Karpas-422 (cell line): ENCODE data around the gene B3GALNT1. TPM values are rescaled to one million over a fixed set of nuclear protein-coding genes. Genes with fewer than 3 reads are reported as not detected.

Experiments
- DNase-seq: peaks from one replicate; pipeline ENCODE4 v3.0.0-alpha.2; 2015
- H2AFZ ChIP-seq: fragments of 200-600 bp; sonication (generic); 2 replicates; pipeline ENCODE4 v1.6.1; 2014; ENCODE audit warnings: antibody characterized with exemption, low read length, mixed read lengths
- H3K27ac ChIP-seq: fragments of 200-600 bp; sonication (generic); 2 replicates; pipeline ENCODE4 v1.5.1; 2014; ENCODE audit warnings: mild to moderate bottlenecking, low read length, moderate library complexity
- H3K27me3 ChIP-seq: fragments of 200-600 bp; sonication (generic); 2 replicates; pipeline ENCODE4 v1.6.1; 2014; ENCODE audit warnings: low read length, mixed read lengths
- H3K36me3 ChIP-seq: fragments of 200-600 bp; sonication (generic); 2 replicates; pipeline ENCODE4 v1.6.1; 2014; ENCODE audit warnings: low read length, mixed read lengths; ENCODE audit not compliant: insufficient read depth
- H3K4me1 ChIP-seq: fragments of 200-600 bp; sonication (generic); 2 replicates; pipeline ENCODE4 v1.6.1; 2014; ENCODE audit warnings: mild to moderate bottlenecking, low read length, mixed read lengths
- H3K4me2 ChIP-seq: fragments of 200-600 bp; sonication (generic); 2 replicates; pipeline ENCODE4 v1.6.1; 2014; ENCODE audit warnings: low read length, low read depth, mild to moderate bottlenecking; ENCODE audit not compliant: poor library complexity, severe bottlenecking
- H3K4me3 ChIP-seq: fragments of 200-600 bp; sonication (generic); 2 replicates; pipeline ENCODE4 v1.5.1; 2014; ENCODE audit warnings: mild to moderate bottlenecking, antibody characterized with exemption, low read length, mixed read lengths
- H3K79me2 ChIP-seq: fragments of 200-600 bp; sonication (generic); 2 replicates; pipeline ENCODE4 v1.6.1; 2014; ENCODE audit warnings: mild to moderate bottlenecking, low read length, mixed read lengths
- H3K9ac ChIP-seq: fragments of 200-600 bp; sonication (generic); 2 replicates; pipeline ENCODE4 v1.6.0; 2014; ENCODE audit warnings: low read length
- H3K9me2 ChIP-seq: fragments of 200-600 bp; sonication (generic), shearing (Covaris generic); replicated peaks from 2 replicates; pipeline ENCODE4 v1.6.0; 2014; ENCODE audit warnings: mild to moderate bottlenecking, low read length, moderate library complexity; ENCODE audit not compliant: insufficient read depth
- H3K9me3 ChIP-seq: fragments of 300-700, 200-600 bp; sonication (generic); 2 replicates; pipeline ENCODE4 v1.6.1; 2014; ENCODE audit warnings: low read length, mixed read lengths
- H4K20me1 ChIP-seq: fragments of 200-600 bp; sonication (generic); 2 replicates; pipeline ENCODE4 v1.6.1; 2014; ENCODE audit warnings: mild to moderate bottlenecking, antibody characterized with exemption, low read length, low read depth; ENCODE audit not compliant: insufficient read depth
- total RNA-seq: library from RNA; depleted of rRNA; stranded (reverse); fragments of >200 nt; shearing (Covaris generic); gene quantifications from 2 replicates; pipeline ENCODE4 v1.2.3, GENCODE V29; 2014; ENCODE audit warnings: low replicate concordance; rRNA removed

The B3GALNT1 gene
- total RNA-seq = 5.7 and 6.4 TPM in 2 replicates

GRCh38 chr3:161104561-161105551, at the start of gene B3GALNT1:
TSS of gene B3GALNT1 (minus strand) at chr3:161105349. CDS start at chr3:161086754, 18,595 bp downstream.
- H3K9ac ChIP-seq = peak within 1 kb of the TSS; percentile 71
- H3K4me3 ChIP-seq = peak within 1 kb of the TSS; percentile 72
- H3K36me3 ChIP-seq = no peaks in the 10 kb centered on the region
- H4K20me1 ChIP-seq = no peaks in the 10 kb centered on the region
- peak within 1 kb of the TSS; percentile 72 for H3K4me2 ChIP-seq
- H3K4me1 ChIP-seq = peaks cover 14% of the 10 kb centered on the region
- no peaks in the 10 kb centered on the region for H3K27me3 ChIP-seq
- DNase-seq = peak; percentile 71
- peak within 1 kb of the TSS; percentile 67 for H2AFZ ChIP-seq
- peaks cover 3% of the 10 kb centered on the region; the same call in 1 of the 2 replicates for H3K79me2 ChIP-seq
- no peaks in the 10 kb centered on the region for H3K9me2 ChIP-seq
- no peak within 1 kb of the TSS for H3K27ac ChIP-seq
- H3K9me3 ChIP-seq = no peaks in the 10 kb centered on the region

GRCh38 chr3:161153480-161153879, 48.3 kb upstream of the B3GALNT1 start:
- no peaks in the 10 kb centered on the region for H3K9me3 ChIP-seq
- no peaks in the 10 kb centered on the region for H3K4me1 ChIP-seq
- no peaks in the 10 kb centered on the region for H3K9me2 ChIP-seq
- no peak overlapping the region for H2AFZ ChIP-seq
- no peak overlapping the region for H3K4me2 ChIP-seq
- H3K27me3 ChIP-seq = no peaks in the 10 kb centered on the region
- no peaks in the 10 kb centered on the region for H4K20me1 ChIP-seq
- no peaks in the 10 kb centered on the region for H3K36me3 ChIP-seq
- DNase-seq = no peak
- H3K9ac ChIP-seq = no peak overlapping the region
- H3K27ac ChIP-seq = no peak overlapping the region
- H3K79me2 ChIP-seq = no peaks in the 10 kb centered on the region
- H3K4me3 ChIP-seq = no peak overlapping the region

DNA sequence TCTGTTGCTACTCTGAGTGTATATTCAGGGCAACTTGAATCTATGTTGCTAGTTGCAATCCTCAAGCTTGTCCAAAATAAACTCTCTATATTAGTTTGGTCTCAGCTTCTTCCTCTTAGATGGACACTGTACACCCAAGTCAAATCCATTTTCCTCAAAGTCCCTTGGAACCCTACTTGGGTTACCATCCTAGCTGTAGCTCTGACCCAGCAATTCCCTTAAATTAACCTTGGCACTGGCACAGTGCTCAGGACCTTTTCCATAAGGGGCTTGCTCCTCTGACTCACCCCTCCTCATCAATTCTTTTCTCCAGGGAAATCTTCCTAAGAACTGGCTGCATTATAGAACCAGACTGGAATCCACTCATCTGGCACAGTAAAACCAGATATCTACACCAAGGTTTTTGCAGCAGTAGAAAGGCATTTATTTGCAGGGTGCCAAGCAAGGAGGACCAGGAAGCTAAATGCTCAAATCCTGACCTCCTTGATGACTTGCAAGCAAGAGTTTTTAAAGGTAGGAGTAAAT, 44.9 kb upstream of the B3GALNT1 start:
- Histone ChIP-seq H3K9me3 (no peaks in the 10 kb centered on the region), H3K27ac (no peak overlapping the region), H3K9me2 (no peaks in the 10 kb centered on the region), H4K20me1 (no peaks in the 10 kb centered on the region), H3K9ac (no peak overlapping the region), H3K36me3 (no peaks in the 10 kb centered on the region), H2AFZ (no peak overlapping the region), H3K4me1 (no peaks in the 10 kb centered on the region), H3K79me2 (no peaks in the 10 kb centered on the region), H3K27me3 (no peaks in the 10 kb centered on the region), H3K4me3 (no peak overlapping the region), H3K4me2 (no peak overlapping the region)
- DNase-seq = no peak

- Histone ChIP-seq H2AFZ (no peak overlapping the region), H4K20me1 (no peaks in the 10 kb centered on the region), H3K4me3 (no peak overlapping the region), H3K4me1 (no peaks in the 10 kb centered on the region), H3K9ac (no peak overlapping the region), H3K9me3 (no peaks in the 10 kb centered on the region), H3K27ac (no peak overlapping the region), H3K9me2 (no peaks in the 10 kb centered on the region), H3K27me3 (no peaks in the 10 kb centered on the region), H3K36me3 (no peaks in the 10 kb centered on the region), H3K79me2 (no peaks in the 10 kb centered on the region), H3K4me2 (no peak overlapping the region)
- DNase-seq = no peak
These were observed 44.4 kb upstream of the B3GALNT1 start for GRCh38 chr3:161149529-161149928.

DNA sequence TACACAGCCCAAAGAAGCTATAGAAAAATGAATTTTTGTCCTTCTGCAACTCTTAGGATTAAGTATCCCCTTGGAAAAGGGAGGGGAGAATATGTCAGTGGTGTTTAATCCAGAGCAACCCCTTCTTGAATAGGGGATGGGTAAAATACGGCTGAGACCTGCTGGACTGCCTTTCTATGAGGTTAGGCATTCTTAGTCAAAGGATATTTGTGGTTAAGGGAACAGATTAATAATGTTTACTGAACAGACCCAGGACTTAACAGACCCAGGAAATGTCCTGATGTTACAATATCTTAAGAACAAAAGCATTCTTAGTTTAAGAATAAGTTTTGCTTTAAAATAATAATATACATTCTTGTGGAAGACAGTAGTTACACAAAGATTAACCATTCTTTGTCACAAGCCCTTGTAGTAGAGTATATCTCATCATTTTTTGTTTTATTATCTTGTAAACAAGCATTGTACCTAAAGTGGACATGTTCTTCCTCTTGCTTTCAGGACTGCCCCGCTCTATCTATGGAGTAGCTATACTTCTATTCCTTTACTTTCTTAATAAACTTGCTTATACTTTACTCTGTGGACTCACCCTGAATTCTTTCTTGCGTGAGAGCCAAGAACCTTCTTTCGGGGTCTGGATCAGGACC, 43.8 kb upstream of the B3GALNT1 start:
- Histone ChIP-seq H3K36me3 (no peaks in the 10 kb centered on the region), H3K4me1 (no peaks in the 10 kb centered on the region), H4K20me1 (no peaks in the 10 kb centered on the region), H3K27ac (no peak overlapping the region), H3K4me3 (no peak overlapping the region), H3K4me2 (no peak overlapping the region), H3K9ac (no peak overlapping the region), H3K27me3 (no peaks in the 10 kb centered on the region), H3K9me3 (no peaks in the 10 kb centered on the region), H3K9me2 (no peaks in the 10 kb centered on the region), H2AFZ (no peak overlapping the region), H3K79me2 (no peaks in the 10 kb centered on the region)
- no peak for DNase-seq

- Histone ChIP-seq H3K4me2 (no peak overlapping the region), H3K27me3 (no peaks in the 10 kb centered on the region), H3K9me3 (no peaks in the 10 kb centered on the region), H2AFZ (no peak overlapping the region), H3K36me3 (no peaks in the 10 kb centered on the region), H3K9ac (no peak overlapping the region), H3K27ac (no peak overlapping the region), H4K20me1 (no peaks in the 10 kb centered on the region), H3K9me2 (no peaks in the 10 kb centered on the region), H3K4me3 (no peak overlapping the region), H3K4me1 (no peaks in the 10 kb centered on the region), H3K79me2 (no peaks in the 10 kb centered on the region)
- DNase-seq = no peak
These were observed 37.3 kb upstream of the B3GALNT1 start for GRCh38 chr3:161142486-161142885.

GRCh38 chr3:161139686-161140085, 34.5 kb upstream of the B3GALNT1 start:
- Histone ChIP-seq H3K9me2 (no peaks in the 10 kb centered on the region), H3K9me3 (no peaks in the 10 kb centered on the region), H4K20me1 (no peaks in the 10 kb centered on the region), H2AFZ (no peak overlapping the region), H3K4me1 (no peaks in the 10 kb centered on the region), H3K27me3 (no peaks in the 10 kb centered on the region), H3K36me3 (no peaks in the 10 kb centered on the region), H3K4me3 (no peak overlapping the region), H3K79me2 (no peaks in the 10 kb centered on the region), H3K27ac (no peak overlapping the region), H3K9ac (no peak overlapping the region), H3K4me2 (no peak overlapping the region)
- DNase-seq = no peak

DNA sequence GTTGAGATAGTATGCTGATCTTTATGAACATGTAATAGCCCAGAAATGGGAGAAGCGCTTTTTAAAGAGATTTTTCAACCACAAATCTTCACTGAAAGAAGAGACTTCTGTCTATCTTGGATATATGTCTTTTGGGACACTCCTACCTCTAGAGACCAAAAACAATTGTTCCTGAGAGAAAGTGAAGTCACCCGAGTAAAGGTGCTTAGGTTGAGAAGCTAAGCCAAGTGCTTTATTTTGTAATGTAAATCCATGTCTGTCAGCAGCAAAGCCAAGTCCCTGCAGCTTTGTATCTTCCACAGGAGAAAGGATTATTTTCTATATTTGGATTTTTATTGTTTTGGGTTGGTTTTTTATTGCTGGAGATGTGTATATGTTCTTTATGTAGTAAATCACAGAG, 32.1 kb upstream of the B3GALNT1 start:
- no peak for DNase-seq
- no peak overlapping the region for H3K9ac ChIP-seq
- H3K36me3 ChIP-seq = no peaks in the 10 kb centered on the region
- no peak overlapping the region for H3K4me2 ChIP-seq
- no peaks in the 10 kb centered on the region for H3K27me3 ChIP-seq
- H3K4me3 ChIP-seq = no peak overlapping the region
- no peak overlapping the region for H2AFZ ChIP-seq
- no peaks in the 10 kb centered on the region for H3K9me3 ChIP-seq
- no peaks in the 10 kb centered on the region for H4K20me1 ChIP-seq
- no peaks in the 10 kb centered on the region for H3K9me2 ChIP-seq
- H3K4me1 ChIP-seq = no peaks in the 10 kb centered on the region
- no peaks in the 10 kb centered on the region for H3K79me2 ChIP-seq
- no peak overlapping the region for H3K27ac ChIP-seq
